Hepatocyte (in vitro differentiated cells): Measurements from ENCODE around the gene UBTD1. TPM values are rescaled to one million over a fixed set of nuclear protein-coding genes. Genes with fewer than 3 reads are reported as not detected.

Source experiments
- DNase-seq: peaks from one replicate; pipeline ENCODE4 v3.0.0-alpha.2; 2016; ENCODE audit warnings: low spot score
- H2AFZ ChIP-seq: fragments of 200-600 bp; sonication (generic); 2 replicates; pipeline ENCODE4 v1.6.0; 2016; ENCODE audit warnings: antibody characterized with exemption, mild to moderate bottlenecking
- H3K27ac ChIP-seq: fragments of 200-600 bp; sonication (generic); 2 replicates; pipeline ENCODE4 v1.5.1; 2016; ENCODE audit warnings: mild to moderate bottlenecking
- H3K27me3 ChIP-seq: fragments of 200-600 bp; sonication (generic); 2 replicates; pipeline ENCODE4 v1.6.1; 2016
- H3K36me3 ChIP-seq: fragments of 200-600 bp; sonication (generic); replicated peaks from 2 replicates; pipeline ENCODE4 v1.5.1; 2016; ENCODE audit warnings: low read depth; ENCODE audit not compliant: insufficient read depth
- H3K4me1 ChIP-seq: fragments of 200-600 bp; sonication (generic); 2 replicates; pipeline ENCODE4 v1.5.1; 2016; ENCODE audit warnings: mild to moderate bottlenecking, moderate library complexity; ENCODE audit not compliant: insufficient read depth
- H3K4me2 ChIP-seq: fragments of 200-600 bp; sonication (generic); 2 replicates; pipeline ENCODE4 v1.6.0; 2016
- H3K4me3 ChIP-seq: fragments of 200-600 bp; sonication (generic); 2 replicates; pipeline ENCODE4 v1.5.1; 2016; ENCODE audit warnings: mild to moderate bottlenecking
- H3K79me2 ChIP-seq: fragments of 200-600 bp; sonication (generic); 2 replicates; pipeline ENCODE4 v1.6.0; 2017; ENCODE audit warnings: mild to moderate bottlenecking
- H3K9me2 ChIP-seq: fragments of 200-600 bp; sonication (generic); replicated peaks from 2 replicates; pipeline ENCODE4 v1.6.0; 2017; ENCODE audit warnings: mild to moderate bottlenecking; ENCODE audit not compliant: insufficient read depth
- H3K9me3 ChIP-seq: fragments of 200-600 bp; sonication (generic); 2 replicates; pipeline ENCODE4 v1.5.1; 2016; ENCODE audit warnings: low read depth, mild to moderate bottlenecking
- H4K20me1 ChIP-seq: fragments of 200-600 bp; sonication (generic); 2 replicates; pipeline ENCODE4 v1.6.0; 2016; ENCODE audit warnings: mild to moderate bottlenecking; ENCODE audit not compliant: insufficient read depth, poor library complexity, severe bottlenecking
- EZH2 ChIP-seq: fragments of 200-600 bp; sonication (generic); IDR thresholded peaks from 2 replicates; pipeline ENCODE4 v1.6.1; 2016; ENCODE audit warnings: antibody characterized with exemption, mild to moderate bottlenecking, borderline replicate concordance
- EZH2phosphoT487 ChIP-seq: fragments of 200-600 bp; sonication (generic); IDR thresholded peaks from one replicate; pipeline ENCODE4 v1.6.1; 2018; ENCODE audit warnings: antibody characterized with exemption, mild to moderate bottlenecking, low read depth, moderate library complexity; ENCODE audit not compliant: unreplicated experiment, severe bottlenecking
- WGBS: methylation state at CpG from one replicate; pipeline ENCODE4 v1.1.6; 2016; ENCODE audit warnings: low lambda C conversion rate; ENCODE audit errors: missing lambda C conversion rate; 5-methylcytosine and 5-hydroxymethylcytosine counted together
- polyA plus RNA-seq: library from polyadenylated mRNA; unstranded; fragments of >200 nt; fragmentation: Nextera tagmentation; extraction: Ambion mirVana; gene quantifications from 2 replicates; pipeline ENCODE4 v1.2.1, GENCODE V29; 2016
- total RNA-seq: library from RNA; depleted of rRNA; stranded (reverse); fragments of >200 nt; gene quantifications from 2 replicates; pipeline ENCODE4 v1.2.3, GENCODE V29; 2014
- TF ChIP-seq, protein P1 (sequence below): fragments of 200-600 bp; sonication (generic); IDR thresholded peaks from 2 replicates; pipeline ENCODE4 v1.5.1; 2016; ENCODE audit warnings: antibody characterized with exemption, mild to moderate bottlenecking; ENCODE audit not compliant: poor library complexity

Gene UBTD1
- total and polyA plus RNA-seq, 2 experiments from 2014 or later: 12.8 to 37.0 TPM

DNA sequence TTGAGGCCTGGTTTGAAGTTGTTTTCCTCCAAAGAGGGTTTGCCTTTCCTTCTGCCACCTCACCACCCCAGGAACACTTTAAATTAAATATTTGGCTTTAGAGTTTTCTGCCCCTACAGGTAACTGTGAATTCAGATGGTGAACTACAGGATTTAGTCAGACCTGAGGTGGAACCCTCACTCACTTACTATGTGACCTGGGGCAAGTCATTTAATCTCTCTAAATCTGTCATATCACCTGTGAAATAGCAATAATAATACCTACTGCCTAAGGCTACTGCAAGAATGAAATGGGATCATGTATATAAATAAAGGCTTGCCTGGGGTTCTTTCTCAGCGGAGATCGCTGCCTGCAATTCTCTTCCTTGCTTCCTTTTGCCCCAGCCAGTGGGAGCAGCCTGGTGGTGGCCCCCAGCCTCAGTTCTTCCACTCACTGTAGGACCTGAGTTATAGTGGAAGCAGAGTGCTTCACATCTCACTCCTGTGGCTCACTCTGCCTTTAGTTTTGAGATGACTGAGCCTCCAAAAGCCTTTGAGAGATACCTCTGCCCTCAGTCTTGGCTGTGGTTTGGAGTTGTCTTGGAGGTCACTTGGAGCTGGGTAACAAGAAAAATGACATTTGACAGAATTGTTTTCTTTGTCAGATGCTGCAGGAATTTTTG lies 67.7 kb downstream of the UBTD1 start:
- H3K27me3 ChIP-seq: no peaks in the 10 kb centered on the region
- no peaks in the 10 kb centered on the region for H3K79me2 ChIP-seq
- no peaks in the 10 kb centered on the region for H4K20me1 ChIP-seq
- no peak for DNase-seq
- no peak overlapping the region for H3K27ac ChIP-seq
- no peak overlapping the region for H2AFZ ChIP-seq
- H3K4me1 ChIP-seq: peaks cover 4% of the 10 kb centered on the region
- no peaks in the 10 kb centered on the region for H3K9me2 ChIP-seq
- TF ChIP-seq EZH2phosphoT487: no peak
- TF ChIP-seq, protein P1, sequence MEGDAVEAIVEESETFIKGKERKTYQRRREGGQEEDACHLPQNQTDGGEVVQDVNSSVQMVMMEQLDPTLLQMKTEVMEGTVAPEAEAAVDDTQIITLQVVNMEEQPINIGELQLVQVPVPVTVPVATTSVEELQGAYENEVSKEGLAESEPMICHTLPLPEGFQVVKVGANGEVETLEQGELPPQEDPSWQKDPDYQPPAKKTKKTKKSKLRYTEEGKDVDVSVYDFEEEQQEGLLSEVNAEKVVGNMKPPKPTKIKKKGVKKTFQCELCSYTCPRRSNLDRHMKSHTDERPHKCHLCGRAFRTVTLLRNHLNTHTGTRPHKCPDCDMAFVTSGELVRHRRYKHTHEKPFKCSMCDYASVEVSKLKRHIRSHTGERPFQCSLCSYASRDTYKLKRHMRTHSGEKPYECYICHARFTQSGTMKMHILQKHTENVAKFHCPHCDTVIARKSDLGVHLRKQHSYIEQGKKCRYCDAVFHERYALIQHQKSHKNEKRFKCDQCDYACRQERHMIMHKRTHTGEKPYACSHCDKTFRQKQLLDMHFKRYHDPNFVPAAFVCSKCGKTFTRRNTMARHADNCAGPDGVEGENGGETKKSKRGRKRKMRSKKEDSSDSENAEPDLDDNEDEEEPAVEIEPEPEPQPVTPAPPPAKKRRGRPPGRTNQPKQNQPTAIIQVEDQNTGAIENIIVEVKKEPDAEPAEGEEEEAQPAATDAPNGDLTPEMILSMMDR: no peak
- no peak for TF ChIP-seq EZH2
- H3K4me2 ChIP-seq: no peak overlapping the region
- H3K4me3 ChIP-seq: no peak overlapping the region
- H3K9me3 ChIP-seq: no peaks in the 10 kb centered on the region
- no peaks in the 10 kb centered on the region for H3K36me3 ChIP-seq
- WGBS: 87% methylated on average over 2 of the region's 2 CpGs

DNA sequence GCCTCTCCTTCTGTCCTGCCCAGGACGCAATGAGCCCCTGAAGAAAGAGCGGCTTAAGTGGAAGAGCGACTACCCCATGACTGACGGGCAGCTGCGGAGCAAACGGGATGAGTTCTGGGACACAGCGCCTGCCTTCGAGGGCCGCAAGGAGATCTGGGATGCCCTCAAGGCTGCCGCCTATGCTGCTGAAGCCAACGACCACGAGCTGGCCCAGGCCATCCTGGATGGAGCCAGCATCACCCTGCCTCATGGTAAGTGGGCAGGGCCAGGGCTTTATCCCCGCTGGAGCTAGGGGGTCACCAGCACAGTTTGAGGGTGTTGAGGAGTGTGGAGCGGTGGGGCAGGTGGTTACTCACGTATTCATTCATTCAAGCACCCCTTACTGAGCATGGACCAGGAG lies 69.2 kb downstream of the UBTD1 start:
- H3K4me3 ChIP-seq: no peak overlapping the region
- TF ChIP-seq, protein P1: no peak
- TF ChIP-seq EZH2 (no peak), EZH2phosphoT487 (no peak)
- H4K20me1 ChIP-seq: no peaks in the 10 kb centered on the region
- 96% methylated on average over 15 of the region's 15 CpGs for WGBS
- no peak for DNase-seq
- H3K27ac ChIP-seq: no peak overlapping the region
- no peaks in the 10 kb centered on the region for H3K9me2 ChIP-seq
- no peak overlapping the region for H2AFZ ChIP-seq
- H3K4me1 ChIP-seq: peaks cover 13% of the 10 kb centered on the region
- no peaks in the 10 kb centered on the region for H3K9me3 ChIP-seq
- H3K27me3 ChIP-seq: no peaks in the 10 kb centered on the region
- H3K79me2 ChIP-seq: no peaks in the 10 kb centered on the region
- no peak overlapping the region for H3K4me2 ChIP-seq
- no peaks in the 10 kb centered on the region for H3K36me3 ChIP-seq

DNA sequence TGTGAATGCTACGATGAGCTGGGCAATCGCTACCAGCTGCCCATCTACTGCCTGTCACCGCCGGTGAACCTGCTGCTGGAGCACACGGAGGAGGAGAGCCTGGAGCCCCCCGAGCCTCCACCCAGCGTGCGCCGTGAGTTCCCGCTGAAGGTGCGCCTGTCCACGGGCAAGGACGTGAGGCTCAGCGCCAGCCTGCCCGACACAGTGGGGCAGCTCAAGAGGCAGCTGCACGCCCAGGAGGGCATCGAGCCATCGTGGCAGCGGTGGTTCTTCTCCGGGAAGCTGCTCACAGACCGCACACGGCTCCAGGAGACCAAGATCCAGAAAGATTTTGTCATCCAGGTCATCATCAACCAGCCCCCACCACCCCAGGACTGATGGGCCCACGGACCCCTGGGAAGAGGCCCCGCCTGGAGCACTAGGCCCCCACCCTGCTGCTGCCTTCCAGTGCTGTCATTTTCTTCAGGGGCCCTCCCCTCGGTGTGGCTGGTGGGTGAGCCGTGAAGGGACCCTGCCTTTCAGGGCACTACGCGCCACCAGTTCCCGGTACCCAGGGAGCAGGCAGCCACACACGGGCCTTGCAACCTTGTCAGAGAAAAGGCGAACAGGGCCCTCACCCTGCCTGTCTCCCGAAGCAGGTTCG lies 71.5 kb downstream of the UBTD1 start:
- peaks cover 18% of the 10 kb centered on the region for H3K4me1 ChIP-seq
- no peaks in the 10 kb centered on the region for H3K36me3 ChIP-seq
- DNase-seq: no peak
- TF ChIP-seq, protein P1: no peak
- TF ChIP-seq EZH2 (no peak), EZH2phosphoT487 (no peak)
- H3K4me2 ChIP-seq: no peak overlapping the region
- H3K27me3 ChIP-seq: no peaks in the 10 kb centered on the region
- WGBS: 97% methylated on average over 33 of the region's 33 CpGs
- no peak overlapping the region for H3K27ac ChIP-seq
- H4K20me1 ChIP-seq: no peaks in the 10 kb centered on the region
- no peaks in the 10 kb centered on the region for H3K9me3 ChIP-seq
- H2AFZ ChIP-seq: no peak overlapping the region
- H3K79me2 ChIP-seq: no peaks in the 10 kb centered on the region
- no peaks in the 10 kb centered on the region for H3K9me2 ChIP-seq
- H3K4me3 ChIP-seq: no peak overlapping the region
